Stimulated activated CD4-positive, alpha-beta T cell treated with anti-CD3 and anti-CD28 coated beads, Interleukin-4, amount 100 ng/mL, for 24 hours (primary cell): ENCODE measurements around the gene AGPAT4.
"Not testable (repeated sequence)": the region's sequence is repeated elsewhere in the genome, so short reads cannot be mapped to it uniquely, and the experiment has no call there.

Source experiments
- DNase-seq: peaks from one replicate; pipeline ENCODE4 v3.0.0-alpha.2; 2020

AGPAT4 gene

DNA sequence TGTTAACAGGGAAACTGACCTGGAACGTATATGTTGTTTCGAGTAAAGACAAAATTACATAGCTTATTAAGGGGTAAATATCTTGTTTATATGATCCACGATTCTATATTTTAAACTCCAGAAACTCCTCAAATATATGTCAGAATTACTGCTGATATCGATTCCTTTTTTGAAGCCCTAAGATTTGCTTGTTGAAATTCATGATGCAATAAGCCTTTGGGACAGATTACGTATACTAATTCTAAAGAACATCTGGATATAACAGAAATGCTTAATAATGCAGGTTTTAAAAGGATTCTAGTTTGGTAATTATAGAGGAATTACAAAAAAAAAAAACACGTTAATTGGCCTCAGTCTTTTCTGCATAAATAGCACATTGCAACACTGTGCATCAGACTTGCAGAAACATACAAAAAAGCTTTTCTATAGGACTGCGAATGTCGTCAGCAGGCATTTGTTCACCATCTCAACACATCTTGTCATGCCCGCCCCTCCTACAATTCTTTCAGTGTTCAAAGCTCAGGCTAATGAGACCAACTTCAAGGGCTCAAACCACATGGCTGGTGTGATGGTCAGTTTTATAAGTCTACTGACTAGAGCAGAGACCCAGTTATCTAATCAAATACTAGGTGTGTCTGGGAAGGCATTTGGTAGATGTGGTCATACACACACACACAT, 74.9 kb downstream of the AGPAT4 start:
- no peak for DNase-seq

DNA sequence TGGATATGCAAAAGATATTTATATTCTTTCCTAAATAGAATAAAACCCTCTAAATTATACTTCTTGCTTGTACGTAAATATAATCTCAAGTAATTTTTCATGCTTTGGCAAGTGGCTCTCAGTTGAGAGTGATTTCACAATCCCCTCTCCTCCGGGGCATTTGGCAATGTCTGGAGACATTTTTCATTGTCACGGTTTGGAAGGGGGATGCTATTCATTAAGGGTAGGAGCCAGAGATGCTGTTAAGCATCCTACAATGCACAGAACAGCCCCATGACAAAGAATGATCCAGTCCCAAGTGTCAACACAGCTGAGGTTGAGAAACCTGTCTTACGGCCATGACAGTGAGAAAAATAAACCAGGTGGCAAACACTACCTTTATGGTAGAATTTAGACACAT, 75.7 kb downstream of the AGPAT4 start:
- DNase-seq, result no peak

DNA sequence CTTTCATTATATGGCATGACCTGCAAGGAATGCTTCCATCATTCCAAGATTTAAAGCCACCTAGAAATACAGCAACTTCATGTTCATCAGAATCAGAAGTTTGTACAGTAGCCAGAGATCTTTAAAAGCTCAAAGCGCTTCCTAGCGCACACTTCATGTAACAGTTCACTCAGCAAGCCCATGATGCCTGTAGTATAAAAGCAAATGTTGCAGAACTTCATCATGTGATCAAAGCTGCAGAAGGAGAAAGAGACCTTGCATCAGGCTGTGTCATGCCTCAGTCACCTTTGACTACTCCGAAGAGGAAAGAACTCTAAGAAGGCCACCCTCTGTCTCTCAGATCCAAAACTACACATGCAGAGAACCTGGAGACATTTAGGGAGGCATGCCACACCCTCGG, 78.5 kb downstream of the AGPAT4 start:
- DNase-seq, result no peak

DNA sequence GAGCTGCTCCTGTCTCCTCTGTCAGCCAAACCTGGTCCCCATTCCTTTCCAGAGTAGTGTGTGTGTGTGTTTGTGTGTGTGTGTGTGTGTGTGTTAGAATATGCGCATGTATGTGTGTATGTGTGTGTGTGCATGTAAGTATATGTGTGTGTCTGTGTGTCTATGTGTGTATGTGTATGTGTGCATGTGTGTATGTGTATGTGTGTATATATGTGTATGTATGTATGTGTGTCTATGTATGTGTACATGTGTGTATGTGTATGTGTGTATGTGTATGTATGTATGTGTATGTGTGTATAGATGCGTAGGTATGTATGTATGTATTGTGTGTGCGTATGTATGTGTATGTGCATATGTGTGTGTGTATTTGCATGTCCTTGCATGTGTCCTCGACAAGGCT, 79.5 kb downstream of the AGPAT4 start:
- DNase-seq, result no peak

DNA sequence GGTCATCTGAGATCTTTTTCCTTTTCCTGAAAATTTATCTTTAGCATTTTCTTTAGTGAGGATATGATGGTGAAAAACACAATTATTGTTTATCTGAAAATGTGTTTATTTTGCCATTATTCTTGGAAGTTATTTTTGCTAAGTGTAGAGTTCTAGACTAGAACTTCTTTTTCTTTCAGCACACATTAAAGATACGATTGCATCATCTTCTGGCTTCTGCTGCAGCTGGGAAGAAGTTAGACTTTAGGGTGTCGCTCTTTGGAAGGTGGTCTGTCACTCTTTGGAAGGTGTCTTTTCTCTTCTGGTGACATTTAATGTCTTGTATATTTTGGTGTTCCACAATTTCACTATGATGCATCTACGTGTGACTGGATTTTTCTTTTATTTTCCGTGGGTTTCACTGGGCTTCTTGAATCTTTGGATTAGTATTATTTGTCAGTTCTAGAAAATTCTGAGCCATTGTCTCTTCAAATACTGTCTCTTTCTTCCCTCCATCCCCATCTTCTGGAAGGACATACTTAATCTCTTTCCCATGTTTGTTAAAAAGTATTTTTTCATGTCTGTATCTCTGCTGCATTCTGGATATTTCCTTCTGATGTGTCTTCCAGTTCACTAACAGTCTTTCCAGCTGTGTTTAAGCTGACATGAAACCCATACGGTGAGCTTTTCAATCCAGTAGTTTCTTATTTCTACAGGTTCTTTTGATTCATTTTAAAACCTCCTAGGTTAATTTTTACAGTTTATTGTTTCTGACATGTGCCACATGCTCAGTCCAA, 81.0 kb downstream of the AGPAT4 start:
- DNase-seq, result no peak

DNA sequence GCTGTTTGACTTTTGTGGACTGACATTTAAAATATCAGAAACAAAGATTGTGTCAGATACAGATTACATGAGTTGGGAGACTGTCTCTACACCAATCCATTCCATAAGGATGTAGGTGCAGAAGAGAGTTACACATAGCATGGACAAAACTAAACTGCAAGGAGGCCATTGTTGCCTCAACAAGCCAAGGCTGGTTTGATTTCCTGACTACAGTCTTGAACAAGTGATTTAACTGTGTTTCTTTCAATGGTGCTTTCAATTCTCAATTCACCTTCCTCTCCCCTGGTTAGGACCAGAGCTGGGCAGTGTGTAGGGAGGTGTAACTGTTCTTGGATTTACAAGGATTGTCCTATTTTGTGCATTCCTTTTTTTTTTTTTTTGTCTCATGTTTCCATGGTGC, 82.2 kb downstream of the AGPAT4 start:
- no peak for DNase-seq

DNA sequence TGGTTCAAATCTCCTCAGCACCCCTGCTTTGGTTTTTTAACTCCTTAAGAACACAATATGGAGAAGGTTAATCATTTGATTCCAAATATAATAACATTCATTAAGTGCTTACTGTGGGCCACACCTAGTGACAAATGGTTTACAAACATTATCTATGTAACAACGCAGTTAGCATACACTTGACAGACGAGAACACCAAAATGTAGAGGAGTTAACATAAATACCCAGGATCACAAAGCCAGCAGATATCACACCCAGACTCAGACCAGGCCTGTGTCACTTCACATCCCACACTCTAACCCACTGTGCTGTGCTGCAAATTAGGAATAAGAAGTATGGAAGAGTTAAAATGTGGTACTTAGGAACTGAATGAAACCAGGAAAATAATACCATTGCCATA, 82.9 kb downstream of the AGPAT4 start:
- DNase-seq, result no peak

DNA sequence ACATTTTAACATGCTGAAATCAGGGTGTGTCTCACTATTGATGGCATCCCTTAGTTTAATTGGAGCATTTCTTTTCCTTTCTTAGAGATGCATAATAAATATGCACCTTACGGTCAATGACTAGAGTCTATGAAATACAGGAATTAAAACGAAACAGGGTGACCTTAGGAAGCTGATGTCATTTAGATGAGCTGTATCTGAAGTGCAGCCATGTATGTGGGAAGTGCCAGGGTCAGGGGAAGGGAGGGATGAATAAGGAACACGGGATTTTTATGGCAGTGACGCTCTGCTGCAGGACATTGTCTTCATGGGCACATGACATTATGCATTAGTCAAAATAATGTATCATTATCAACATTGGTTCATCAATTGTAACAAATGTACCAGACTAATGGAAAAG, 84.0 kb downstream of the AGPAT4 start:
- DNase-seq, result no peak

DNA sequence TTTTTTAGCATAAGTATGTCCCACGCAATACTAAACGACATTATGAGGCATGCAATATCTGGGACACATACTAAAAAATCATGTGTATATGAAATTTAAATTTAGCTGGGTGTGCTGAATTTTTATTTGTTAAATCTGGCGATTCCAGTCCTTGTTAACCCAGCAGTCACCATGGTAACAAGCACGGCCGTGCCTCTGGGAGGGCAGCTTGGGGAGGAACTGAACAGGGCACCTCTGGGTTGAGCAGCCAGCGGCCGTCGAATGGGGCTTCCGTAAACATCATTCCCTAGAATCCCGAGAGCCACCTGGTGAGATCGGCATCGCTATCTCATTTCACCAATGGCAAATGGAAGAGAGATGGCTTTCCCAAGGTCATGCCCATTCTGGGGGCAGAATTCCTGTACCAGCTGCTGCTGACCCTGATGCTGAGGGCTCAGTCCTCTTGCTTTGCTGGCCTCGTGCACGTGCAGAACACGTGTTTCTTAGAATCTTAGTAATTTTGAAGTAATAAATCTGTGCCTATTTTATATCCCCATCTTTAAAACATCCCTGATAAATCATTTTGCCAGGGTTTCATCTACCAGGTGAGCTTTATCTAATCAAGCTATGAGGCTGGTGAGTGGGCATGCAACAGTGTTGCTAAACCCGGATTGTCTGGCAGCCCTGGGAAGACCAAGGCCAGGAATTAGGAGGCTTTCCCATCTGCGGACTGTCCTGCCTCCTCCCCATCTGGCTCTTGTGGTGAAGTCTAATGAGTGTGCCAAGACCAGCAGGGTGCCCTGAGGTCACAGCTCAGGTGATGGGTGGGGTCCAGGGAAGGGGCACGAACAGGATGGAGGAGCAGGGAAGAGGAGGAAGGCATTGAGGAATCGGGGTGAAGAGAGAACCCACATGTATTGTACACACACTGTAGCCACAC, 85.1 kb downstream of the AGPAT4 start:
- no peak for DNase-seq

DNA sequence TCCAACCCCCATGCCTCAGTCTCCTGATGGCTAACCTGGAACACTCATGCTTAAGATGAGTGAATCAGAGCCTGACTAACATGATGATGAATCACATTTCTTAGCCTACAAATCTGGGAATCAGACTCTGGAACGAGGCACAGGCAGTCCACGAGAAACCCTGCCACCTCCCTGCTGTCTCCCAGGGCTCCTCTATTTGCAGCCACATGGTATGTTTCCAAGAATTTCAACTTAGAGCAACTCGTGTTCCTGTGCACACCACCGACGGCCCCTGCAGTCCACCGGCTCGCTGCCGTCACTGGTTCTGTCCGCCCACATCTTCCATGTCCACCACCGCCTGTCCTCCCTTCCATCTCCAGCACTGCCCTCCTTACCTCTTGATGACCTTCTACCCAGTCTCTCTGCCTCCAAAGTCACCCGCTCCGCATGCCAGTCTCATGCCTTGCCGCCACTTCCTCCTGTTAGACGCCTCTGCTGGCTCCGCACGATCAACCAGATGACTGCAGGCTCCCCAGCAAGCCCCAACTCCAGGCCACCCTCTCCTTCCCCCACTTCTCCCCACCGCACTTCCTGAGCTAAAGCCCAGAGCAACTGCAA, 87.6 kb downstream of the AGPAT4 start:
- no peak for DNase-seq

DNA sequence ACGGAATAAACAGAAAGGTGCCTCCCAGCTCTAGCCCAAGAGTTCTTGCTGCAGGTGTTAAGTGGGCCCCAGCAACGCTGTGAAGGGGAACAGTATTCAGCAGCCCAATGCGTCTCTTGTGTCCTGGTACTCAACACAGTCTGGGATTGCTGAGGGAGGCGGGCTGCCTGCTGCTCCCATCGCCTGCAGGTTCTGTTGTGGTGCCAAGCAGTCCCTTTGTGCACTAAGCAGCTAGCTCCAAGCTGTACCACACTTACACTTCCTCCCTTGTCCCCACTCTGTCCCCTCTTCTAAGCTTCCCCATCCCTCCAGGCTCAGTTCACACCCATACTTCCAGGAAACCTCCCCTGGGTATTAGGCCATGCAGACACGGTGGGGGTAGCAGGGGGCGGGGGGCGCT, 92.7 kb downstream of the AGPAT4 start:
- no peak for DNase-seq

DNA sequence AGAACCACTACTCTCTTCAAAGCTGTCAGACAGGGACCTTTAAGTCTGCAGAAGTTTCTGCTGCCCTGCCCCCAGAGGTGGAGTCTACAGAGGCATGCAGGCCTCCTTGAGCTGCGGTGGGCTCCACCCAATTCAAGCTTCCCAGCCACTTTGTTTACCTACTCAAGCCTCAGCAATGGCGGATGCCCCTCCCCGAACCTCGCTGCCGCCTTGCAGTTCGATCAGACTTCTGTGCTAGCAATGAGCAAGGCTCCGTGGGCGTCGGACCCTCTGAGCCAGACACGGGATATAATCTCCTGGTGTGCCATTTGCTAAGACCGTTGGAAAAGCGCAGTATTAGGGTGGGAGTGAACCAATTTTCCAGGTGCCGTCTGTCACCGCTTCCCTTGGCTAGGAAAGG, 95.7 kb downstream of the AGPAT4 start:
- not testable (repeated sequence) for DNase-seq

DNA sequence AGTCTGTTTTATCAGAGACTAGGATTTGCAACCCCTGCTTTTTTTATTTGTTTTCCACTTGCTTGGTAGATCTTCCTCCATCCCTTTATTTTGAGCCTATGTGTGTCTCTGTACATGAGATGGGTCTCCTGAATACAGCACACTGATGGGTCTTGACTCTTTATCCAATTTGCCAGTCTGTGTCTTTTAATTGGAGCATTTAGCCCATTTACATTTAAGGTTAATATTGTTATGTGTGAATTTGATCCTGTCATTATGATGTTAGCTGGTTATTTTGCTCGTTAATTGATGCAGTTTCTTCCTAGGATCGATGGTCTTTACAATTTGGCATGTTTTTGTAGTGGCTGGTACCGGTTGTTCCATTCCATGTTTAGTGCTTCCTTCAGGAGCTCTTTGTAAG, 97.4 kb downstream of the AGPAT4 start:
- not testable (repeated sequence) for DNase-seq

DNA sequence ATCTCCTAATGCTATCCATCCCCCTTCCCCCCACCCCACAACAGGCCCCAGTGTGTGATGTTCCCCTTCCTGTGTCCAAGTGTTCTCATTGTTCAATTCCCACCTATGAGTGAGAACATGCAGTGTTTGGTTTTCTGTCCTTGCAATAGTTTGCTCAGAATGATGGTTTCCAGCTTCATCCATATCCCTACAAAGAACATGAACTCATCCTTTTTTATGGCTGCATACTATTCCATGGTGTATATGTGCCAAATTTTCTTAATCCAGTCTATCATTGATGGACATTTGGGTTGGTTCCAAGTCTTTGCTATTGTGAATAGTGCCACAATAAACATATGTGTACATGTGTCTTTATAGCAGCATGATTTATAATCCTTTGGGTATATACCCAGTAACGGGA, 101.1 kb downstream of the AGPAT4 start:
- not testable (repeated sequence) for DNase-seq

DNA sequence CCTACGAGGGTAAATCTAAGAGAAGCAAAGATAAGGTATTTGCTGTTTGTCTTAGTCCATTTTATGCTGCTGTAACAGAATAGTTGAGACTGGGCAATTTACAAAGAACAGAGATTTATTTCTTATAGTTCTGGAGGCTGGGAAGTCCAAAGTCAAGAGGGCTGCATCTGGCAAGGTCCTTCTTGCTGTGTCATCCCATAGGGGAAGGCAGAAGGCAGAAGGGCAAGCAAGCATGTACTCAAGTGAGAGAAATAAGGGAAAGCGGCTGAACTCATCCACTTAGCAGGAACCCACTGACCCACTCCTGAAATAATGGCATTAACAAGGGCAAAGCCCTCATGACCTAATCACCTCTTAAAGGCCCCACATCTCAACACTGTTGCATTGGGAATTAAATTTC, 102.7 kb downstream of the AGPAT4 start:
- DNase-seq, result no peak

DNA sequence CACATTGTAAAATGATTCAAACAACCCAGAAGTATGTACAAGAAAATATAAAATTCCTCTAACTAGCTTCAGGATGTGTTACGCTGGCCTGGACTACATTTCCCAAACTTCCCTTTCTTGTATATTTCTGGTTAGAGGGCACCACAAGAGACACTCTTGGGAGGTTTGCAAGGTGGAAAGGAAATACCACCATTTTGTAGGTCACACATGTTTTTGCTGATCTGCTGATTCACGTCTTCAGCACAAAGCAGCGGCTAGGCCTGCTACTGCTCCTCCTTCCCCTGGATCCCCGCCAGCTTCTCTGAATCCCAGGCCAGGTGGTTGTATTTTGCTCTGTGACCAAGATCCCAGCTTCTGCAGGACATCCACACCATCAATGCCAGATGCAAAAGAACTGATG, 104.2 kb downstream of the AGPAT4 start:
- no peak for DNase-seq

DNA sequence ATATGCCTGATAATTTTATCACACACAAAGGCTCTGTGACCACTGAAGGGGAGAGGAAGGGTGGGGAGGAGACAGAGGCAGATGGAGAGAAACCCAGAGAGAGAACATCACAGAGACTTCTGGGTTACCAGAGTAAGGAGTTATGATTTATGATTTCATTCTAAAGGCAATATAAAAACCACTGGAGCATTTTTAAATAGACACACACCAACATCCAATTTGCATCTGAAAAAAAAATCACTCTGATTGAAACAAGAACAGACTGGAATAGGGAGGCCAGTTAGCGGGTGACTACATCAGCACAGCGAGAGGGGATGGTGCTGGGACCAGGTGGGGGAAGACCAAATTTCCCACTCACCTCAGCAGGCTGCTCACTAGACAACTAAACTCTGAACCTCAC, 104.8 kb downstream of the AGPAT4 start:
- no peak for DNase-seq

DNA sequence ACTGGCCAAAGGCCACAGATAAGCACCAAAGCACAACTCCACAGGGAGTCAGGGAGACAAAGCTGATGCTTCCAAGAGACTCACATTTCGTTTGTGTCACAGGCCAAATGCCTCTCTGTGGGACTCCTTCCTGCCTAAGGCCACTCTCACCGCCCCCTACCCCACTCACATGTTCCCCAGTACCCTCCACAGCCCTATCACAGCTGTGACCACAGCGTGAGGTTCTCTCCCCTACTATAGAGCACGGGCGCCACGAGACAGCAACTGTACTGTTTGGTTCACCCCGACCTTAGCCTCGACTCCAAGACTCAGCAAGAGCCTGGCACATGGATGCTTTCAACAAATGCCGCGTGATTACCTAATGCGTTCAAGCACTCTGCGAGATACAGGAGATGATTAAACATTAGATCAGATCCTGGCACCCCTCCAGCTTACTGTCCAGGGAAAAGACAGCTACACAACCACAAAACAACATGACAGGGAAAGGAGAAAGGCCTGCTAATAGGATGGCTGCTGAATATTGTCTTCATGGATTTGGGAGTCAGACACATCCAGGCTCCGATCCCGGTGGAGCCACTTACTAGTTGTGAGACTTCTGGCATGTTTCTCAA, 105.5 kb downstream of the AGPAT4 start:
- no peak for DNase-seq

DNA sequence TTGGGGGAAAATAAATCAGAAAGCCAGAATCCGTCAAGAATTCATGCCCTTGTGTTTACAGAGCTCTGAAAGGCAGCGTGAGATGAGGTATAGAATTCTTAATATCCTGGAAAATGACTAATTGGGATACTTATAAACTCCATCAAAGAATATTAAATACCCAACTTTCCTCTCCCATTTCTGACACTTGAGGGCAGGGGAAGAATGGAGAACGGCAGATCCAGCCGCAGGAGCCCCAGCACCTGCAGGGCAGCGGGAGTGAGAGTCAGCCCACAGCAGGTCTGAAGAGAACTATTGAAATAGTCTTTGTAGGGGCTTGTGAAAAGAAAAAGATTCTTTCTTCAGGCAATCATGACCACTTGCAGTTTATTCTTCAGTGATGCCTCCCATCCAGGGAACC, 107.2 kb downstream of the AGPAT4 start:
- DNase-seq, result no peak

DNA sequence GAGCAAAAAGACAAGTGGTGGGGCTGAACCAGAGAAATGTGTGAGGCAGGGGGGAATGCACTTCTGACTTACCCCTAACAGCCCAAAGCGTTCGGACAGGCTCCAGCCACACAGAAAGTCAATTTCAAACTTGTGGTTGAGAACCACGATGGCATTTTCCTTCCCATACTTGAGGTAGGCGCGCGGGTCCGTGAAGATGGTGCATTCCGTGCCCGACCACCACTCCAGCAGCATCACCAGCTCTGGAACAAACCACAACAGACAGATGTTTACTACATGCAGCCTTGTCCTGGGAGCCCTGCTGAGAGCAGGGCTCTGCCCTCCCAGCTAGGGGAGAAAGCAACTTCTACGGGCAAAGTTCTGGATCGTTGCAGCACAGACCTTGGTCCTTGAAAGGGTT, 107.7 kb downstream of the AGPAT4 start:
- no peak for DNase-seq

DNA sequence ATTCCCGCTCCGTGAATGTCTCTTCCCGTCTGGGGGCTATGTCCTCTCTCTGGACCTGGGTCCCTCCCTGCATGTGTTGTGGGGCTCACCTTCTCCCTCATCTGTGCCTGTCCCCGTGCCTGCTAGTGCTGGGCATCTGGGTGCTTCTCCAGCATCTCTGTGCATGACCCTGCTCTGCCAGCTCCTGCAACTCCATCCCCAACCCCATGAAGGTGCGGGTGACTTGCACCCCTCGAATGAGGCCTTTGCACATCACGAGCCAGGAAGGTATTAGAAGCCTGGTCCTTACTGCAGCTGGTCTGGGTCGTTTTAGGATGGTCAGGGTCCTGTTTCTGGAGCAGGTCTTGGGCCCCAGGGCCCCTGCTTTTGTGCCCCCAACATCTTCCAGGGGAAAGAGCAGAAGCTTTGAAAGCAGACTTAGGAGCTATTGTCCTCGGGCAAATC, 109.7 kb downstream of the AGPAT4 start:
- no peak for DNase-seq

DNA sequence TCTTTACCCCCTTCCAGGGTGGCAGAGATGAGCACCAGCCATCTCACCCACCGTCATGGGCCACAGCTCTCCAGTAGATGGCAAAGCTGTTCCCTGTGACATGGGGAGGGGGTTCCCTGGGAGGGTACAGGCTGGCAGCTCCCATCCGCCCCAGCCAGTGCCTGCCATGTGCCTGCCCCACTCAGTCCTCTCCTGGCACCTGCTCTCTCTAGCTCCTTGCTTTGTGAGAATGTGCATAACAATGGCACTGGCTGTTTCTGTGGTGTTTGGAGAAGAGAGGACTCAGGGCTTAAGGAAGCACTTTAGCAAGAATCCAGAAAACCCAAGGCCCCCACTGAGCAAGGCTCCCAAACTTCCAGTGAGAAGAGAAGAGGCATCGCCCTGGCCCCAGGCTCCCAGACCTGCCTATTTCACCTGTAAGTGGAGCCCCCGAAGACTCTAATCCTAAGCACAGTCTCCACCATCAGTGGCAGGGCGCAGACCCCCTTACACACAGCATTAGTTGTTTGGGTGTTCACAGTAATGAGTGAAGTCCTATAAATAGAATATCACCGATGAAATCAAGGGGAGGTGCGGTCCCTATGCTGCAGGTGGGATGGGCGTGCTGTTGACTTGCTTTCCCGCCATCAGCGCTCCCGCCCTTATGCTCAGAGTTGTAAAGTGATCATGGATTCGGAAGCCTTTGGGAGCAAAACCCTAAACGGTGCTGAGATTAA, 110.2 kb downstream of the AGPAT4 start:
- DNase-seq, result no peak
